ENCODE results near the gene NPAS2. TPM values are rescaled to one million over a fixed set of nuclear protein-coding genes. Genes with fewer than 3 reads are reported as not detected.

The NPAS2 gene
- total and polyA plus RNA-seq, 7 donors: 8.5 to 56.2 (median 17.3) TPM

DNA sequence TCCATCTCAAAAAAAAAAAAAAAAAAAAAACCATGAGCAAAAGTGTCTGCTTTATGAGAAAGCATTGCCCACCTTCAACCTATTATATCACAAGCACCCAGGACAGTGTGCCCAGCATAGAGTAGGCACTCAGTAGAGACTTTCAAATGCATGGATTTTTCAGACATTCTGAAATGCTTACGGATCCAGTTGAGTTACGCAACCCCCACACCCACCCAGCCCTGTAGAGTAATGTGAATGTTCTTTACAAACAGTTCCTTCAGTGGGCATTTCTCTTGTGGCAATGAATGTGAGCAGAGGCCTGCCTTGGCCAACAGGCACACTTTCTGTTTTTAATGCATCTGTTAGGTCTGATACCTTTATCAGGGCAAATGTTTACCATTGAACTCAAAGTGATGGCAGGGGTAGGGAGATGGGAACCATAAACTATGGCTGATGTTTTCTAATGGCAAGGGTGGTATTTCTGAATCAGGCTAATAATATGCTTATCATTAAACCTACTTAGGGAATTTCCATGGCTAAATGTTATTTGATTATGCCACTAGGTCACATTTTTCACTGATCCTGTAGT lies 117.1 kb downstream of the NPAS2 start:
- intact Hi-C loops (cut with DNase I): loop anchor here in 1 of 2 donors (5.0 kb wide), 1 partner anchor 105 kb away; no protein-coding TSS in a partner anchor
- DNase-seq (no peak), ATAC-seq (no peak)
- H3K27ac ChIP-seq: no peak overlapping the region
- H3K4me1 ChIP-seq: peaks cover 22% of the 10 kb centered on the region
- peaks cover 0 to 25% of the 10 kb centered on the region in 2 donors for H3K36me3 ChIP-seq (ENCODE audit: insufficient read depth in 1 of 2, low read depth in 1 of 2)
- no peaks in the 10 kb centered on the region for H3K27me3 ChIP-seq (ENCODE audit: insufficient read depth in 3 of 3, low read length in 2 of 3)
- WGBS, 3 donors: 69 to 96% (median 69%) methylated on average over 2 of the region's 2 CpGs
- no peak for TF ChIP-seq CTCF (IDR thresholded peaks at IDR 0.05)
- no peaks in the 10 kb centered on the region for H3K9me3 ChIP-seq
- H3K4me3 ChIP-seq: no peak overlapping the region

DNA sequence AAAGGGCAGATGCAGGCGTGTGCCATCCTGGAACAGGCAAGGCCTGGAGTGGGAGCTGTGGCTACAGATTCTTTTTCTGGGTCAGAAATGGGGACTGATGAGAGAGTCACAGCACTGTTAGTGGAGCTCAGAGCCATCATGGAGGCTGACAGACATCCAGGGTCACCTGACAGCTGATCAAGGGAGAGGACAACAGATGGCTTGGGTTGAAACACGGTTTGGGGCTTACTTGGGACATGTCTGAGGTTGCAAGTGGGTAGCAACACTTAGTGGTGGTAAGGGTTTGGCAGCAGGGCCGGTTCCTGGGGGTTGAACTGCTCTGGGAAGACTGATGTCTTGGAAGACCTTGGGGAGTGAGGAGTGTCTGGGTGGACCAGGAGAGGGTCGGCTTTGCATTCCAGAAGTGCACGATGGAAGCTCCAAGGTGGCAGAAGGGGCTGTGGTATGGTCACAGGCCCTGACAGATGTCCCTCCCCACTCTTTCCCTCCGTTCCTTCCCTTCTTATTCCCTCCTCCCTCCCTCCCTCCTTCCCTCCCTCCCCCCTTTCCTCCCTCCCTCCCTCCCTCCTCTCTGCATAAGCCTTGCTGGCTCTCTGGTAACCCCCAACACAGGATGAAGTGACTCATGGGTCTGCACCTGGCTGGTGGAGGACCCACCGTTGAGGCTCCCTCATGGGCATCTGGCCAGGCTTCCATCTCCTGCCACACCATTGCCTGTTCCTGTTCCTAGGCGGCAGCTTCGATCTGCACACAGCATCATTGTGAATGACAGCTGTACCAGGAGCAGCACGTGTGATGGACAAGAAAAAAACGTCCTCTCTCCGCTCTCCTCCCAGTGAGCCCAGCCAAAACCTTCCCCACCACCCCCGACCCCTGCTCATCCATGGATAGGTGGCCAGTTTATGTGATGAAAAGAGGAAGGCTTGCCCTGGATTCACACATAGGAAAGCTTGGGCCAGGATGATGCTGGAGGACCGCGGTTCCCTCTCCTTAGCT lies 118.4 kb downstream of the NPAS2 start:
- intact Hi-C loops (cut with DNase I): loop anchor here in 1 of 2 donors (2.0 to 5.0 kb wide), 2 partner anchors 20 to 106 kb away; no protein-coding TSS in a partner anchor
- Histone ChIP-seq H3K36me3 (ENCODE audit: insufficient read depth in 1 of 2, low read depth in 1 of 2) (peaks cover 0 to 15% of the 10 kb centered on the region in 2 donors), H3K9me3 (no peaks in the 10 kb centered on the region), H3K27me3 (ENCODE audit: insufficient read depth in 3 of 3, low read length in 2 of 3) (no peaks in the 10 kb centered on the region), H3K4me3 (no peak overlapping the region), H3K4me1 (peaks cover 22% of the 10 kb centered on the region), H3K27ac (no peak overlapping the region)
- DNase-seq (no peak), ATAC-seq (no peak)
- 80 to 84% (median 81%) methylated on average over 15 of the region's 15 CpGs for WGBS, 3 donors
- TF ChIP-seq CTCF (IDR thresholded peaks at IDR 0.05): no peak

- no peak overlapping the region for H3K4me3 ChIP-seq
- DNase-seq: no peak
- H3K9me3 ChIP-seq: no peaks in the 10 kb centered on the region
- ATAC-seq: no peak
- H3K36me3 ChIP-seq (ENCODE audit: insufficient read depth in 1 of 2, low read depth in 1 of 2): peaks cover 0 to 10% of the 10 kb centered on the region in 2 donors
- H3K4me1 ChIP-seq: peaks cover 22% of the 10 kb centered on the region
- TF ChIP-seq CTCF (IDR thresholded peaks at IDR 0.05): no peak
- intact Hi-C loops (cut with DNase I): loop anchor here in 1 of 2 donors (2.0 to 5.0 kb wide), 2 partner anchors 21 to 107 kb away; no protein-coding TSS in a partner anchor
- H3K27me3 ChIP-seq (ENCODE audit: insufficient read depth in 3 of 3, low read length in 2 of 3): no peaks in the 10 kb centered on the region
- no peak overlapping the region for H3K27ac ChIP-seq
- 92 to 98% (median 93%) methylated on average over 6 of the region's 6 CpGs for WGBS, 3 donors
These were observed 119.5 kb downstream of the NPAS2 start for GRCh38 chr2:100939445-100939844.

DNA sequence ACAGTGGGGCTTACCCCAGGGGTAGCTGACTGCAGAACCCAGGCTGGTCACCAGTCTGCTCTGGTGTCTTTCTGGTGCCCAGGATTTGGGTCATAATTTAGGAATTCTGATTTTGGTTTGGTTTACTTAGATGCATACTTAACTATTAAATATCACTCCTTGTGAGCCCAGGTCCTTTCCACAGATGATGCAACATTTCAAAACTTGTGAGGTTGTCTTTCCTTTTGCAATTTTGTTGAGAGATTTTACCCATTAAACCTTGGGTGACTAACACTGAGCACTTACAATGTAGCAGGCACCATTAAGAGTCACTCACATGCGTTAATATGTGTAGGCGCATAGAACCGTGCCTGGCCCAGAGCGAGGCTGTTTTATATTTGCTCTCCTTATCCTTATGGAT lies 120.3 kb downstream of the NPAS2 start:
- Histone ChIP-seq H3K9me3 (no peaks in the 10 kb centered on the region), H3K27ac (no peak overlapping the region), H3K4me3 (no peak overlapping the region), H3K27me3 (ENCODE audit: insufficient read depth in 3 of 3, low read length in 2 of 3) (no peaks in the 10 kb centered on the region), H3K4me1 (peaks cover 15% of the 10 kb centered on the region), H3K36me3 (ENCODE audit: insufficient read depth in 1 of 2, low read depth in 1 of 2) (peaks cover 0 to 10% of the 10 kb centered on the region in 2 donors)
- intact Hi-C loops (cut with DNase I): no loop called here
- TF ChIP-seq CTCF (IDR thresholded peaks at IDR 0.05): no peak
- 97 to 99% (median 98%) methylated on average over 4 of the region's 4 CpGs for WGBS, 3 donors
- no peak for DNase-seq
- no peak for ATAC-seq
